H1 (cell line): Measurements from ENCODE around the gene RIMBP2. TPM values are rescaled to one million over a fixed set of nuclear protein-coding genes. Genes with fewer than 3 reads are reported as not detected.

ENCODE experiments used
- HDAC6 ChIP-seq: IDR thresholded peaks from one replicate; pipeline ENCODE4 v1.7.1; 2012; ENCODE audit warnings: low read depth, mild to moderate bottlenecking, inconsistent platforms, low read length, moderate library complexity
- JUN ChIP-seq: IDR thresholded peaks from 2 replicates; pipeline ENCODE4 v1.6.1; 2011; ENCODE audit warnings: low read depth, mild to moderate bottlenecking, improper control_type of control experiment, low read length
- SUZ12 ChIP-seq: fragments of 200-600 bp; sonication (generic); IDR thresholded peaks from 2 replicates; pipeline ENCODE4 v1.6.1; 2012; ENCODE audit warnings: mild to moderate bottlenecking, inconsistent platforms, low read length, moderate library complexity, mixed read lengths
- TAF1 ChIP-seq: IDR thresholded peaks from 2 replicates; pipeline ENCODE4 v1.6.1; 2011; ENCODE audit warnings: mild to moderate bottlenecking, low read depth, low read length
- TCF12 ChIP-seq: IDR thresholded peaks from 2 replicates; pipeline ENCODE4 v1.6.1; 2011; ENCODE audit warnings: low read depth, mild to moderate bottlenecking, low read length
- YY1 ChIP-seq: IDR thresholded peaks from 2 replicates; pipeline ENCODE4 v1.6.1; 2011; ENCODE audit warnings: low read depth, mild to moderate bottlenecking, low read length
- polyA plus RNA-seq, 7 experiments: library from polyadenylated mRNA; depleted of rRNA in 3 of 7; stranded (reverse) in 5 of 7; unstranded in 2 of 7; fragments of >200 nt in 5 of 7; fragments of 200-250 nt in 2 of 7; gene quantifications; 1 replicate in 5 of 7; 2 replicates in 1 of 7; 4 replicates in 1 of 7; pipeline versions ENCODE4 v1.2.1 to v1.2.3, GENCODE V29; 2011 to 2013; ENCODE audit warnings: missing spikeins in 2 of 7, mixed read lengths in 2 of 7
- total RNA-seq: library from RNA; stranded (reverse); fragmentation: NEBNext Ultra II Directional; extraction: Animal tissue kit (Norgen Biotek cat#: 25700); gene quantifications from 2 replicates; pipeline ENCODE4 v1.2.1, GENCODE V29; 2021

Gene RIMBP2
- total and polyA plus RNA-seq, 2 of the 8 experiments (the other 6 are each of a cell fraction or from before 2014, with no cell fraction given), result 0.18 to 0.65 TPM

DNA sequence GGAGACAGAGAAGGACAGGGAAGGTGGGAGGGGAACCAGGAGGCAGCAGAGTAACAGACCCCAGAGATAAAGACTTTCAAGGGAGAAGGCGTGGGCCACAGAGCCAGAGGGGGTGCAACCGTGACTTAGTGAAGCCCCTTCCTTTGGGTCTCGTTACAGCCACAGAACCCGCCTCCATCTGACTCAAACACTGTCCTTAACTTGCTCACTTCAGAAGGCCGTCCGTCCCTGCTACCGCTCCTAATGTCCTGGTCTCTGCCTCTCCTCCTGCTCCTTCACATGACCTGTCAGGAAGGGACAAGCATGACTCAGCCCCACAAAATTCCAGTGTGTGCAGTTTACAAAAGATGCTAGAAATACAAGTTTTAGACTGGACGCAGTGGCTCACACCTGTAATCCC is 18.0 kb downstream of the RIMBP2 start (continued):
- no peak for TF ChIP-seq HDAC6
- no peak for TF ChIP-seq TCF12
- TF ChIP-seq JUN, result no peak
- TF ChIP-seq YY1, result no peak
- TF ChIP-seq SUZ12, result no peak
- TF ChIP-seq TAF1, result no peak
